ENCODE data around the gene LCE4A.
"Not testable (repeated sequence)": the region's sequence is repeated elsewhere in the genome, so short reads cannot be mapped to it uniquely, and the experiment has no call there.

LCE4A gene

GRCh38 chr1:152707860-152708259, at the start of gene LCE4A:
Gene LCE4A (plus strand): TSS chr1:152708160. CDS start chr1:152709076, 916 bp downstream.
- no peak for DNase-seq

GRCh38 chr1:152658649-152659048, 49.3 kb upstream of the LCE4A start:
- DNase-seq = no peak

GRCh38 chr1:152663098-152663497, 44.9 kb upstream of the LCE4A start, which contains the start of gene LCE2D:
Gene LCE2D (plus strand): TSS chr1:152663380. CDS start chr1:152664106, 726 bp downstream.
- no peak for DNase-seq

GRCh38 chr1:152666171-152666570, 41.8 kb upstream of the LCE4A start:
- not testable (repeated sequence) for DNase-seq

GRCh38 chr1:152667648-152668047, 40.3 kb upstream of the LCE4A start:
- no peak for DNase-seq

- no peak for DNase-seq
Measured at GRCh38 chr1:152673016-152673415, 34.9 kb upstream of the LCE4A start.

GRCh38 chr1:152674983-152675382, 33.0 kb upstream of the LCE4A start, which contains the start of gene LCE2C:
Gene LCE2C (plus strand): TSS chr1:152675279. CDS start chr1:152676016, 737 bp downstream.
- DNase-seq = not testable (repeated sequence)

- no peak for DNase-seq
Measured at GRCh38 chr1:152679459-152679858, 28.5 kb upstream of the LCE4A start.

- DNase-seq = no peak
Measured at GRCh38 chr1:152681616-152682015, 26.3 kb upstream of the LCE4A start.

- DNase-seq = no peak
Measured at GRCh38 chr1:152683846-152684245, 24.1 kb upstream of the LCE4A start.

- not testable (repeated sequence) for DNase-seq
Measured at GRCh38 chr1:152685823-152686222, 22.1 kb upstream of the LCE4A start, which contains the start of gene LCE2B. Gene LCE2B (plus strand): TSS chr1:152686123. CDS start chr1:152686844, 721 bp downstream.

GRCh38 chr1:152697701-152698600, 10.0 kb upstream of the LCE4A start, which contains the start of gene LCE2A:
Gene LCE2A (plus strand): TSS chr1:152698345. CDS start chr1:152698902, 557 bp downstream.
- DNase-seq = no peak

GRCh38 chr1:152699746-152700145, 8.2 kb upstream of the LCE4A start:
- DNase-seq = no peak

- no peak for DNase-seq
Measured at GRCh38 chr1:152718238-152718637, 10.3 kb downstream of the LCE4A start.

GRCh38 chr1:152725261-152725660, 17.3 kb downstream of the LCE4A start:
- no peak for DNase-seq

- no peak for DNase-seq
Measured at GRCh38 chr1:152728986-152729385, 21.0 kb downstream of the LCE4A start.

- no peak for DNase-seq
Measured at GRCh38 chr1:152735648-152736047, 27.7 kb downstream of the LCE4A start.

- DNase-seq = no peak
Measured at GRCh38 chr1:152737997-152738396, 30.0 kb downstream of the LCE4A start.

GRCh38 chr1:152739841-152740240, 31.9 kb downstream of the LCE4A start:
- no peak for DNase-seq

- no peak for DNase-seq
Measured at GRCh38 chr1:152741656-152742055, 33.7 kb downstream of the LCE4A start.

GRCh38 chr1:152743371-152744145, 35.6 kb downstream of the LCE4A start:
- DNase-seq = no peak

- DNase-seq = no peak
Measured at GRCh38 chr1:152745289-152745704, 37.3 kb downstream of the LCE4A start.

GRCh38 chr1:152745765-152746444, 37.9 kb downstream of the LCE4A start:
- DNase-seq = no peak
